ENCODE measurements around the gene DSC1.

Gene DSC1

GRCh38 chr18:31104444-31104843 is 58.2 kb downstream of the DSC1 start:
- no peak for DNase-seq (ENCODE audit: extremely low read depth in 1 of 2, low read depth in 1 of 2)

GRCh38 chr18:31103423-31103822 is 59.2 kb downstream of the DSC1 start:
- DNase-seq (ENCODE audit: extremely low read depth in 1 of 2, low read depth in 1 of 2), result no peak

- DNase-seq (ENCODE audit: extremely low read depth in 1 of 2, low read depth in 1 of 2), result no peak
Measured at GRCh38 chr18:31102941-31103340, 59.7 kb downstream of the DSC1 start.

- DNase-seq (ENCODE audit: extremely low read depth in 1 of 2, low read depth in 1 of 2), result no peak
Measured at GRCh38 chr18:31102025-31102684, 60.5 kb downstream of the DSC1 start, which contains the start of gene DSC2. DSC2 (minus strand) TSS chr18:31102421; CDS start chr18:31101971, 450 bp downstream.

- DNase-seq (ENCODE audit: extremely low read depth in 1 of 2, low read depth in 1 of 2), result no peak
Measured at GRCh38 chr18:31101183-31102024, 61.3 kb downstream of the DSC1 start.

- no peak for DNase-seq (ENCODE audit: extremely low read depth in 1 of 2, low read depth in 1 of 2)
Measured at GRCh38 chr18:31100436-31101182, 62.0 kb downstream of the DSC1 start.

GRCh38 chr18:31099450-31100230 is 63.0 kb downstream of the DSC1 start:
- DNase-seq (ENCODE audit: extremely low read depth in 1 of 2, low read depth in 1 of 2), result no peak

GRCh38 chr18:31098878-31099277 is 63.8 kb downstream of the DSC1 start:
- no peak for DNase-seq (ENCODE audit: extremely low read depth in 1 of 2, low read depth in 1 of 2)

GRCh38 chr18:31097666-31098065 is 65.0 kb downstream of the DSC1 start:
- no peak for DNase-seq (ENCODE audit: extremely low read depth in 1 of 2, low read depth in 1 of 2)

- DNase-seq (ENCODE audit: extremely low read depth in 1 of 2, low read depth in 1 of 2), result no peak
Measured at GRCh38 chr18:31093880-31094279, 68.8 kb downstream of the DSC1 start.

- no peak for DNase-seq (ENCODE audit: extremely low read depth in 1 of 2, low read depth in 1 of 2)
Measured at GRCh38 chr18:31093294-31093693, 69.4 kb downstream of the DSC1 start.

- no peak for DNase-seq (ENCODE audit: extremely low read depth in 1 of 2, low read depth in 1 of 2)
Measured at GRCh38 chr18:31091350-31091749, 71.3 kb downstream of the DSC1 start.

- no peak for DNase-seq (ENCODE audit: extremely low read depth in 1 of 2, low read depth in 1 of 2)
Measured at GRCh38 chr18:31088532-31088931, 74.1 kb downstream of the DSC1 start.

- no peak for DNase-seq (ENCODE audit: extremely low read depth in 1 of 2, low read depth in 1 of 2)
Measured at GRCh38 chr18:31079973-31080372, 82.7 kb downstream of the DSC1 start.
